ENCODE results near the gene CD300H.

The CD300H gene

DNA sequence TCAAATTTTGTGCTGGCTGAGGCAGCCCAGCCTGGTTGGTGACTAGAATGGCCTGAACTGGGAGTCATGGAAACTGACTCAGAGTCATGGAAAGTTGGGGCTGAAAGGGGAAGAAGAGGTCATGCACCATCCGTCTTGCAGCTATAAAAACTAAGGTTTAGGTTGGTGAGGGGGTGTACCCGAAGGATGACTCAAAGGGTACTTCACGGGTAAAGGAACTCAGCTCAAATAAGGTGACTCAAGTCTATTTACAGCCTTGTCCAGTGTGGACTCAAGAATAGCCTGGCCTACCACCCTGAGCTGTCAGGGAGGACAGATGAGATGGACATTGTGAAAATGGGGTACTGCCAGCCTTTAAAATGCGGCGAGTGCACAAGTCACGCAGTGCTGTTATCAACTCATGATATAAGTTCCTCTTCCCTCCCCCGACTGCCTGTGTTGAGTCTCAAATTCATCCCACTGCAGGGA, 54.7 kb downstream of the CD300H start:
- TF ChIP-seq, protein P1, sequence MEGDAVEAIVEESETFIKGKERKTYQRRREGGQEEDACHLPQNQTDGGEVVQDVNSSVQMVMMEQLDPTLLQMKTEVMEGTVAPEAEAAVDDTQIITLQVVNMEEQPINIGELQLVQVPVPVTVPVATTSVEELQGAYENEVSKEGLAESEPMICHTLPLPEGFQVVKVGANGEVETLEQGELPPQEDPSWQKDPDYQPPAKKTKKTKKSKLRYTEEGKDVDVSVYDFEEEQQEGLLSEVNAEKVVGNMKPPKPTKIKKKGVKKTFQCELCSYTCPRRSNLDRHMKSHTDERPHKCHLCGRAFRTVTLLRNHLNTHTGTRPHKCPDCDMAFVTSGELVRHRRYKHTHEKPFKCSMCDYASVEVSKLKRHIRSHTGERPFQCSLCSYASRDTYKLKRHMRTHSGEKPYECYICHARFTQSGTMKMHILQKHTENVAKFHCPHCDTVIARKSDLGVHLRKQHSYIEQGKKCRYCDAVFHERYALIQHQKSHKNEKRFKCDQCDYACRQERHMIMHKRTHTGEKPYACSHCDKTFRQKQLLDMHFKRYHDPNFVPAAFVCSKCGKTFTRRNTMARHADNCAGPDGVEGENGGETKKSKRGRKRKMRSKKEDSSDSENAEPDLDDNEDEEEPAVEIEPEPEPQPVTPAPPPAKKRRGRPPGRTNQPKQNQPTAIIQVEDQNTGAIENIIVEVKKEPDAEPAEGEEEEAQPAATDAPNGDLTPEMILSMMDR (IDR thresholded peaks at IDR 0.05; ENCODE audit: low read length, missing control alignments) = no peak
- H3K4me3 ChIP-seq (replicated peaks; ENCODE audit: low read depth, low read length) = no peak overlapping the region
- DNase-seq (ENCODE audit: low read depth) = peak; percentile 6

DNA sequence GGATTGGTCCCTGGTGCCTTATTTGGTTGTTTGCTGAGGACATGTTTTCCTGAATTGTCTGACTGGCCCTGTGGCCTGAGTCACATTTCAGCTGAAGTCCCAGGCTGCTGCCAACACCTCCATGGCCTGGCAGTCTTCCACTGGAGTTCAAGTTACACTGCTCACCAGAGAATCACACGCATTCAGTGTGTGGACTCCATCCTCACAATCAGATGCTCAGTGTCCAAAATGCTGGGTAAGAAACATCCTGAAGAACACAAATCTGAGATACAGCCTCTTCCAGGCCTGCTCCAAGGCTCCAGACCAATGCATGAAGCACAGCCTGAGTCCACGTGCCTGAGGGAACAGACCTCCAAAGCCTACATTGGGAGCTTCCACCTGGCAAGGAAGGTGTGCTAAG, 55.3 kb downstream of the CD300H start:
- H3K4me3 ChIP-seq (replicated peaks; ENCODE audit: low read depth, low read length) = no peak overlapping the region
- peak; percentile 8 for DNase-seq (ENCODE audit: low read depth)
- TF ChIP-seq, protein P1 (IDR thresholded peaks at IDR 0.05; ENCODE audit: low read length, missing control alignments) = no peak

Measured in fibroblast of pulmonary artery (primary cell).